Stimulated activated effector memory CD8-positive, alpha-beta T cell treated with anti-CD3 and anti-CD28 coated beads, Interleukin-12 subunit alpha, Interleukin-12 subunit beta, amount 100 ng/mL, for 72 hours (primary cell): ENCODE results near the gene RSAD1.

Experiments used
- ATAC-seq: fragments of 150-1000 bp; cut with Tn5 transposase; 2 replicates; pipeline ENCODE4 v1.10.0; 2021
- DNase-seq, 2 donors: peaks; one replicate each; pipeline ENCODE4 v3.0.0; 2021 to 2022; ENCODE audit warnings: low spot score in 2 of 2
- H3K27ac Mint-ChIP-seq: one replicate; pipeline ENCODE4 v1.8.0; 2022; ENCODE audit warnings: mild to moderate bottlenecking, mixed read lengths
- H3K36me3 Mint-ChIP-seq: one replicate; pipeline ENCODE4 v1.8.0; 2022; ENCODE audit warnings: mild to moderate bottlenecking, mixed read lengths
- H3K4me1 Mint-ChIP-seq: one replicate; pipeline ENCODE4 v1.8.0; 2022; ENCODE audit warnings: mixed read lengths
- H3K4me3 Mint-ChIP-seq: one replicate; pipeline ENCODE4 v1.8.0; 2022; ENCODE audit warnings: mild to moderate bottlenecking, mixed read lengths
- H3K9me3 Mint-ChIP-seq: one replicate; pipeline ENCODE4 v1.8.0; 2022; ENCODE audit warnings: mixed read lengths

The RSAD1 gene

GRCh38 chr17:50448643-50449042, 30.0 kb upstream of the RSAD1 start:
- peak overlapping the region; percentile 60 for H3K27ac Mint-ChIP-seq
- no peak for DNase-seq
- H3K36me3 Mint-ChIP-seq, result no peaks in the 10 kb centered on the region
- H3K4me1 Mint-ChIP-seq, result no peaks in the 10 kb centered on the region
- no peak for ATAC-seq
- H3K4me3 Mint-ChIP-seq, result no peak overlapping the region
- H3K9me3 Mint-ChIP-seq, result no peaks in the 10 kb centered on the region

- Mint-ChIP-seq H3K9me3 (no peaks in the 10 kb centered on the region), H3K27ac (no peak overlapping the region), H3K36me3 (no peaks in the 10 kb centered on the region), H3K4me3 (no peak overlapping the region), H3K4me1 (no peaks in the 10 kb centered on the region)
- ATAC-seq, result no peak
- DNase-seq, result no peak
Measured at GRCh38 chr17:50451943-50452629, 26.6 kb upstream of the RSAD1 start.

- Mint-ChIP-seq H3K4me3 (no peak overlapping the region), H3K36me3 (no peaks in the 10 kb centered on the region), H3K4me1 (no peaks in the 10 kb centered on the region), H3K9me3 (no peaks in the 10 kb centered on the region), H3K27ac (no peak overlapping the region)
- DNase-seq (no peak), ATAC-seq (no peak)
Measured at GRCh38 chr17:50452630-50453300, 25.9 kb upstream of the RSAD1 start.

DNA sequence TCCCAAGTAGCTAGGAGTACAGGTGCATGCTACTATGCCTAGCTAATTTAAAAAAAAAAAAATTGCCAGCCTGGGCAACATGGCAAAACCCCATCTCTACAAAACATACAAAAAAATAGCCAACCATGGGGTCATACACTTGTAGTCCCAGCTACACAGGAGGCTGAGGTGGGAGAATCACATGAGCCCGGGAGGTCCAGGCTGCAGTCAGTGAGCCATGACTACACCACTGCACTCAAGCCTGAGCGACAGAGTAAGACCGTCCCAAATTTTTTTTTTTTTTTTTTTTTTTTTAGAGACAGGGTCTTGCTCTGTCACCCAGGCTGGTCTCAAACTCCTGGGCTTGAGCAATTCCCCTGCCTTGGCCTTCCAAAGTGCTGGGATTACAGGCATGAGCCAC, 24.8 kb upstream of the RSAD1 start:
- no peak overlapping the region for H3K27ac Mint-ChIP-seq
- H3K36me3 Mint-ChIP-seq, result no peaks in the 10 kb centered on the region
- ATAC-seq, result no peak
- H3K4me1 Mint-ChIP-seq, result no peaks in the 10 kb centered on the region
- H3K4me3 Mint-ChIP-seq, result no peak overlapping the region
- H3K9me3 Mint-ChIP-seq, result no peaks in the 10 kb centered on the region
- no peak for DNase-seq

- DNase-seq (no peak), ATAC-seq (no peak)
- Mint-ChIP-seq H3K4me3 (no peak overlapping the region), H3K9me3 (no peaks in the 10 kb centered on the region), H3K27ac (no peak overlapping the region), H3K36me3 (no peaks in the 10 kb centered on the region), H3K4me1 (no peaks in the 10 kb centered on the region)
Measured at GRCh38 chr17:50457621-50458020, 21.0 kb upstream of the RSAD1 start.

- no peaks in the 10 kb centered on the region for H3K9me3 Mint-ChIP-seq
- no peaks in the 10 kb centered on the region for H3K4me1 Mint-ChIP-seq
- no peaks in the 10 kb centered on the region for H3K36me3 Mint-ChIP-seq
- no peak overlapping the region for H3K4me3 Mint-ChIP-seq
- DNase-seq (no peak), ATAC-seq (no peak)
- no peak overlapping the region for H3K27ac Mint-ChIP-seq
Measured at GRCh38 chr17:50458270-50458669, 20.4 kb upstream of the RSAD1 start.

DNA sequence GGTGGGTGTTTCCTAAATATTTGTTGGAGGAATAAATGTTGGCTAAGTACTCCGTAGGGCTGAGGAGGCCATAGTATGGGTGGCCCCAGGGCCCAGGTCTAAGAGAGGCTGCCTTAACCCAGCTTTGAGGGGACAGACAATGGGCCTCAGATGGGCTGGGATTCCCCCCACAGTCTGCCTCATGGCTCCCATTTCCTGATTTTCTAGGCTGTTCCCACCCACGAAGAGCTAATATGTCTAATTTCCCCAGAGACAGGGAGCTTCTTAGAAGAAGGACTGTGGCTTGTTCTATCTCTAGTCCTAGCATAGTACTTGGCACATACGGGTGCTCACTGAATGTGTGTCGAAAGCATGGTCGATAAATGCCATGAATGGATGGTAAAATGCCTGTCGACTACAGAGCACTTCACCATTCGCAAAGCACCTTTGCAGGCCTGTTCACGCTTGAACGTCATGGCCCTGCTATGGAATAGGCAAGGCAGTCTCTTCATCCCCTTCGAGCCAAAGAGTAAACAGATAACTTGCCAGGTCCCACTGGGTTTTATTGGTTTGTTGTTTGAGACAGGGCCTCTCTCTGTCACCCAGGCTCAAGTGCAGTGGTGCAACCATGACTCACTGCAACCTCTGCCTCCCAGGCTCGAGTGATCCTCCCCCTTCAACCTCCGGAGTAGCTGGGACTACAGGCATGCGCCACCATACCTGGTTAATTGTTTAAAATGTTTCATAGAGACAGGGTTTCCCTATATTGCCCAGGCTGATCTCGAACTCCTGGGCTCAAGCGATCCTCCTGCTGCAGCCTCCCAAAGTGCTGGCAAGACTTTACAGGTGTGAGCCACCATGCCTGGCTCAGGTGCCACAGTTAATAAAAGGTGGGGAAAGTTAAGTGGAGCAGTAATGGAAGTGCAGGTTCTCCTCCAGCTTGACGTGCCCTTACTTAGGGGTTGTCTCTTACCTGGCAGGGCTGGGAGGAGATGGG, 19.7 kb upstream of the RSAD1 start:
- DNase-seq, result no peak
- ATAC-seq, result no peak
- H3K36me3 Mint-ChIP-seq, result no peaks in the 10 kb centered on the region
- no peaks in the 10 kb centered on the region for H3K4me1 Mint-ChIP-seq
- H3K4me3 Mint-ChIP-seq, result no peak overlapping the region
- H3K27ac Mint-ChIP-seq, result no peak overlapping the region
- H3K9me3 Mint-ChIP-seq, result no peaks in the 10 kb centered on the region

DNA sequence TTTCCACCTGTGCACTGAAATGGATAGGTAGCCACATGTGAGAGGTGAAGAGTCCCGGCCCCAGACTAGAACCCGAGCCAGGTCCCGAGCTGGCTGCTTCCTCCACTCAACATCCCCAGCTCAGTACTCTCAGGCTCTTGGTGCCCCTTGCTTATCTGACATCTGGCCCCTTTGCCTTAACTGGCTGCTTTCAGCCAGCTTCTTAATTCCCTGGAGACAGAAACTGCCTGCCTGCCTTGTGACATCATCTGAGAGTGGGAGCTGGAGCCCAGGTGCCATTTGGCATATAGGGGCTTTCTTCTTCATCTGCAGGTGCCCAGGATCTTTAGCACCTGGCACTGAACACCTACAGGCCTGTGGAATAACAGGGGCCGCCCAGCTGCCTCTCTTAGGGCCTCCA, 18.9 kb upstream of the RSAD1 start:
- ATAC-seq, result no peak
- no peaks in the 10 kb centered on the region for H3K36me3 Mint-ChIP-seq
- DNase-seq, result no peak
- H3K4me3 Mint-ChIP-seq, result no peak overlapping the region
- peaks cover 3% of the 10 kb centered on the region for H3K4me1 Mint-ChIP-seq
- no peak overlapping the region for H3K27ac Mint-ChIP-seq
- H3K9me3 Mint-ChIP-seq, result no peaks in the 10 kb centered on the region

DNA sequence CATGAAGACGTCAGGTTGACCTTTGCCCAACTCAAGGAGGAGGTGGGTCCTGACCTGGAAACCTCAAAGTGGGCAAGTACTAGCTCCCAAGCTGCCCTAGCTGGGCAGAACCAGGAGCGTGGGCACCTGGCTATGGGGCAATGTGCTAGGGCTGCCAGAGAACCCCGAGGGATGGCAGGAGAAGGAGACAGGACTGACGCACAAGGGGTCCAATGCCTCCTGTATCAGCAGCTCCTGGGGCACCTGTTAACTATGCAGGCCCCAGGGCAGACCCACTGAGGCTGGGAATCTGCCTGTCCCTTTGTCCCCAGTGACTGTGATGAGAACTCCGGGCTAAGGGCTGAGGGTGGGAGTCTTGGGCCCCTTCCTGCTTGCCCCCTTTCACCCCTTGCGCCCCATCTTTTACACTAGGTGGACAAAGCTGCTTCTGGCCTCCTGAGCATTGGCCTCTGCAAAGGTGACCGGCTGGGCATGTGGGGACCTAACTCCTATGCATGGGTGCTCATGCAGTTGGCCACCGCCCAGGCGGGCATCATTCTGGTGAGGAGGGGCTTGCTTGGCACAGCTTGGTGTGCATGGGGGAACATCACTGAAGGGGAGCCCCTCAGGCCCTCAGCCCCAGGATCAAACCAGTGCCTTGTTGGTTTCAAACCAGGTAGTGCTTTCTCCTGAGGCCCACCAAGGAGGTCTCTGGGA, 17.7 kb upstream of the RSAD1 start:
- H3K27ac Mint-ChIP-seq, result no peak overlapping the region
- H3K36me3 Mint-ChIP-seq, result no peaks in the 10 kb centered on the region
- DNase-seq (no peak), ATAC-seq (no peak)
- H3K4me1 Mint-ChIP-seq, result peaks cover 10% of the 10 kb centered on the region
- H3K4me3 Mint-ChIP-seq, result no peak overlapping the region
- H3K9me3 Mint-ChIP-seq, result no peaks in the 10 kb centered on the region

DNA sequence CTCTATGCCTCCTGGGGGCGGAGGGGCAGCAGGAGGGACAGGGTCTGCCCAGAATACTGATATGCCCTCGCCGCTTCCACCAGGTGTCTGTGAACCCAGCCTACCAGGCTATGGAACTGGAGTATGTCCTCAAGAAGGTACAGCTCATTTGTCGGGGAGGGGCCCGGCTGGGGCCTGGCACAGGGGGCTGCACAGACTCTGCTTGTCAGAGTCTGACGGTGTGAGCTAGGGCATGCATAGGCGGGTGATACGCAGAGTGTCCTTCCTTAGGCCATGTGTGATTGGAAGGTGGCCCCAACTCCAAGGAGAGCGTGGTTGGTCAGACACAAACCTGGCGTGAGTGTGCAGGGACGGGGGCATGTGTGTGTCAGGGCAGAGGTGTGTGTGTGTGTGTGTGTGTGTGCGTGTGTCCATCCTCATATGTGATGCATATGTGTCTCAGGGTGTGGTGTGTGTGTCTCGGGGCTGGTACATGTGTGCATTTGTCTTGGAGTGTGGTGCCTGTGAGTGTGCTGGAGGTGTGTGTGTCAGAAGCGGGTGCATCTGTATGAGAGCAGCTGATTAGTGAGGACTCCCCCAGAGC, 17.0 kb upstream of the RSAD1 start:
- Mint-ChIP-seq H3K36me3 (no peaks in the 10 kb centered on the region), H3K9me3 (no peaks in the 10 kb centered on the region), H3K27ac (no peak overlapping the region), H3K4me1 (peaks cover 15% of the 10 kb centered on the region), H3K4me3 (no peak overlapping the region)
- ATAC-seq, result no peak
- DNase-seq, result no peak

GRCh38 chr17:50462446-50462845, 16.2 kb upstream of the RSAD1 start:
- Mint-ChIP-seq H3K4me1 (peaks cover 23% of the 10 kb centered on the region), H3K36me3 (no peaks in the 10 kb centered on the region), H3K27ac (no peak overlapping the region), H3K4me3 (no peak overlapping the region), H3K9me3 (no peaks in the 10 kb centered on the region)
- ATAC-seq (no peak), DNase-seq (no peak)

- H3K4me3 Mint-ChIP-seq, result no peak overlapping the region
- H3K27ac Mint-ChIP-seq, result no peak overlapping the region
Measured at GRCh38 chr17:50464121-50464520, 14.5 kb upstream of the RSAD1 start.

DNA sequence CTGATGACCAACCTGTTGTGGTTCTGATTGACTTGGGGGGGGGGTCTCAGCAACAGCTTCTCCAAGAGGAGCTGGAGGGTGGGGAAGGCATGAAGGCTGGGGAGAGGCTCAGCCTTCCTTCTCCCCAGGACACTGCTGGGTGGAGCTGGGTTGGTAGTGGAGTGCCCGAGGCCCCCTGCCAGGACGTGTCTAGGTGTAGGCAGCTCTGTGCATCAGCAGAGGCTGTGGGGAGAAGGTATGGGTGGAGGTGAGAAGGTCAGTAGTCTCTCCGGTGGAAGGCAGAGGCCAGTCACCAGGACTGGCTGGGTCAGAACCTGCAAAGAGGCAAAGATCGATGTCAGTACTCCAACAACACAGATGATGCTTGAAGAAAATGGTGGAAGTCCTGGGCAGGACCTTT, 13.9 kb upstream of the RSAD1 start:
- Mint-ChIP-seq H3K27ac (no peak overlapping the region), H3K36me3 (no peaks in the 10 kb centered on the region), H3K9me3 (no peaks in the 10 kb centered on the region), H3K4me3 (no peak overlapping the region), H3K4me1 (peaks cover 34% of the 10 kb centered on the region)
- DNase-seq (no peak), ATAC-seq (no peak)

More at GRCh38 chr17:50464121-50464520, 14.5 kb upstream of the RSAD1 start:
- no peak for DNase-seq
- H3K4me1 Mint-ChIP-seq, result peaks cover 34% of the 10 kb centered on the region
- no peak for ATAC-seq
- no peaks in the 10 kb centered on the region for H3K9me3 Mint-ChIP-seq
- no peaks in the 10 kb centered on the region for H3K36me3 Mint-ChIP-seq

DNA sequence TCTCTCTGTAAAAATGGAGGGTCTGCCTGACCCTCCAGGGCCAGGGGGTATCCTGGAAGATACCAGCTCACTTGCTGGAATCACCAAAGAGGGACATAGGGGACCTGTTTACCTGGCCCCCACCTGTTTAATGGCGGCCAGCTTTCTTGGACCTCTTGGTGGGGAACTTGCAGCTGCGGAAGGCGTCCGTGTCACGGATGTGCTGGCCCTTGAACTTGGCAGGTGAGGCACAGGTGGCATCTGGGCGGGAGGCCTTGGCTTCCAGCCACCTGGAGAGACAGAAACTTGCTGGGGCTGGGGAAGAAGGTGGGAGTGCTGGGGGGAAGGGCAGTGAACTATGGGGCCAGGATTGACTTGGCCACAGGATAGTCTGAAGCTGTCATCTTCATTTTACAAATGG, 13.5 kb upstream of the RSAD1 start:
- no peak overlapping the region for H3K4me3 Mint-ChIP-seq
- peaks cover 34% of the 10 kb centered on the region for H3K4me1 Mint-ChIP-seq
- H3K27ac Mint-ChIP-seq, result no peak overlapping the region
- ATAC-seq (no peak), DNase-seq (no peak)
- H3K36me3 Mint-ChIP-seq, result no peaks in the 10 kb centered on the region
- H3K9me3 Mint-ChIP-seq, result no peaks in the 10 kb centered on the region

DNA sequence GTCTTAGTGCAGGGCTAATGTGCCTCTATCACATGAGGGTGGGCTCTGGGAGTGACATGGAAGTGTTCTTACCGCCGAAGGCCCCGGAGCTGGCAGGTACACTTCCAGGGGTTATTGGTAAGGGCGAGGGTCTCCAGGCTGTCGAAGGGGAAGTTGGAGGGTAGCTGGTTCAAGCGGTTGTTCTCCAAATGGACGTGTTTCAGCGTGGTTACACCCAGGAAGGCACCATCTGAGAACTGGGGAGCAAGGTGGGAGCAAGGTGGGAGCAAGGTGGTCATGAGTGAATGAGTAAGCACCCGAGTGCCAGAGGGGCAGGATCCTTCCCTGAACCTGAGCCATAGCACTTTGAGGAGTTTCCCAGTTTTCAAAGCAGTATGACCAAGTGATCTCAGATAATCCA, 13.0 kb upstream of the RSAD1 start:
- ATAC-seq (no peak), DNase-seq (no peak)
- Mint-ChIP-seq H3K27ac (no peak overlapping the region), H3K4me3 (no peak overlapping the region), H3K4me1 (peaks cover 34% of the 10 kb centered on the region), H3K36me3 (no peaks in the 10 kb centered on the region), H3K9me3 (no peaks in the 10 kb centered on the region)
